Upper lobe of left lung (tissue), 4 donors: ENCODE data around the gene KMT2D.

ENCODE experiments used
- CTCF ChIP-seq, 6 experiments: fragments of 450-650 bp in 4 of 6; fragments of 200-600 bp in 2 of 6; sonication (generic) in 2 of 6; IDR thresholded peaks; one replicate each; pipeline ENCODE4 v1.5.1; 2016 to 2019; ENCODE audit warnings: antibody characterized with exemption in 6 of 6
- EP300 ChIP-seq, 4 donors: sonication (generic); formaldehyde crosslinking; IDR thresholded peaks; one replicate each; pipeline ENCODE4 v1.5.1; 2017; ENCODE audit warnings: antibody characterized with exemption in 4 of 4, control low read depth in 2 of 4
- POLR2A ChIP-seq, 4 donors: fragments of 450-650 bp; IDR thresholded peaks; one replicate each; pipeline ENCODE4 v1.5.1; 2016 to 2017; ENCODE audit warnings: antibody characterized with exemption in 4 of 4, mild to moderate bottlenecking in 2 of 4

DNA sequence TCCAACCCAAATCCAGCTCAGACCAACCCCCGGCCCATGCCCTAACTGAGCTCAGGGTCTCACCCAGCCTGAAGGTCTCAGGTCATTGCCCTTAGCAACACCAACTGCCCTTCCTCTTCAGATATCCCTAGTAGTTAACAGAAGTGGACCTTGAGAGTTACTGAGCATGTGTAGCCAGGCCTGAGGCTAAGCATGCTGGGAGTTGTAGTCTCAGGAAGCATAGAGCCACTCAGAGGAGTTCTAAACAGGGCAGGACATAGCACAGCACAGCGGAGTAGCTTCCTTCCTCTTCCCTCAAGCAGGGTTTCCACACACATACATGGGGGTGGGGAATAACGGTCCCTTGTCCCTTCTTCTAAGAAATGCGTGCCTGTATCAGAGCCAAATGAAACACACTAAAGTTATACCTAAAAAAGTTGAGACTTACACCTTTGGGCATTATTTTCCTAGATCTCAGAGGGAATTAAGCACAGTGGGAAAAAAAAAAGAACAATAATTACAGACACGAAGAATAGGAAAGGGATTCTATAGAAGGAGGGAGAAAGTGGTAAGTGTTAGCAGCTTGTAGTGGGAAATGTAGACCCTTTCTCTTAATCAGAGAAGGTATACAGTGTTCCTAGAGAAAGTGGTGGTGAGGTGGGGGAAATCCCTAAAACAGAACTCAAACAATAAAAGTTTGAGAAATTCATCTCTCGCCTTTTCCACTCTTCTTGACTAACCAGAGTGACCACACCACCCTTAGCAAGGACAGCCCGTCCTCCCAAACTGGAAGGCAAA lies 4.4 kb downstream of the KMT2D start:
- TF ChIP-seq CTCF (IDR thresholded peaks at IDR 0.05) (no peak), EP300 (IDR thresholded peaks at IDR 0.05) (no peak), POLR2A (IDR thresholded peaks at IDR 0.05) (no peak)
